Spinal cord (tissue), 10 donors: Measurements from ENCODE around the gene RYR1. TPM values are rescaled to one million over a fixed set of nuclear protein-coding genes. Genes with fewer than 3 reads are reported as not detected.
"Not testable (repeated sequence)": the region's sequence is repeated elsewhere in the genome, so short reads cannot be mapped to it uniquely, and the experiment has no call there.

Experiments used
- DNase-seq, 6 donors: peaks; one replicate each; pipeline versions ENCODE4 v3.0.0 to v3.0.0-alpha.2; 2013 to 2015; ENCODE audit warnings: low spot score in 6 of 6, low read depth in 4 of 6
- H3K27ac ChIP-seq: one replicate; pipeline ENCODE4 v1.5.1; 2013; ENCODE audit warnings: low read depth, low read length, control low read depth
- H3K27me3 ChIP-seq: one replicate; pipeline ENCODE4 v1.6.1; 2013; ENCODE audit warnings: low read length; ENCODE audit not compliant: control insufficient read depth, insufficient read depth
- H3K36me3 ChIP-seq: one replicate; pipeline ENCODE4 v1.6.1; 2013; ENCODE audit warnings: low read length; ENCODE audit not compliant: control insufficient read depth, insufficient read depth
- H3K4me1 ChIP-seq: one replicate; pipeline ENCODE4 v1.6.1; 2013; ENCODE audit warnings: low read length; ENCODE audit not compliant: control insufficient read depth, insufficient read depth
- H3K4me3 ChIP-seq: one replicate; pipeline ENCODE4 v1.5.1; 2013; ENCODE audit warnings: low read depth, low read length, control low read depth
- H3K9me3 ChIP-seq: one replicate; pipeline ENCODE4 v1.6.1; 2013; ENCODE audit warnings: low read length; ENCODE audit not compliant: control insufficient read depth, insufficient read depth
- WGBS: methylation state at CpG from one replicate; pipeline ENCODE4 v1.1.5; 2013; ENCODE audit warnings: missing lambda C conversion rate; ENCODE audit not compliant: insufficient coverage; 5-methylcytosine and 5-hydroxymethylcytosine counted together
- polyA plus RNA-seq, 2 donors: library from polyadenylated mRNA; unstranded; fragments of 120-200 nt; gene quantifications; one replicate each; pipeline ENCODE4 v1.2.1, GENCODE V29; 2013; ENCODE audit not compliant: insufficient read length in 2 of 2
- total RNA-seq, 2 donors: library from RNA; depleted of rRNA in 1 of 2; stranded (reverse); fragments of 120-200 nt in 1 of 2; fragments of >200 nt in 1 of 2; gene quantifications; one replicate each; pipeline versions ENCODE4 v1.2.3 to v1.2.4, GENCODE V29; 2013 to 2014
- donor health status: healthy.

RYR1 gene
- total and polyA plus RNA-seq, 4 donors, result 6.0 to 15.1 (median 10.5) TPM

- H3K36me3 ChIP-seq, result no peaks in the 10 kb centered on the region
Observed at GRCh38 chr19:38506375-38506722, 72.9 kb downstream of the RYR1 start.

GRCh38 chr19:38506723-38507550 lies 73.4 kb downstream of the RYR1 start:
- DNase-seq, result peak in 3 of 6 donors; percentile 48 to 95 (median 78)
- no peaks in the 10 kb centered on the region for H3K27me3 ChIP-seq
- H3K4me1 ChIP-seq, result peaks cover 8% of the 10 kb centered on the region
- H3K36me3 ChIP-seq, result no peaks in the 10 kb centered on the region
- H3K27ac ChIP-seq, result no peak overlapping the region
- no peak overlapping the region for H3K4me3 ChIP-seq
- no peaks in the 10 kb centered on the region for H3K9me3 ChIP-seq
- WGBS, result 47% methylated on average over 33 of the region's 35 CpGs

More at GRCh38 chr19:38506375-38506722, 72.9 kb downstream of the RYR1 start:
- no peaks in the 10 kb centered on the region for H3K9me3 ChIP-seq
- H3K27me3 ChIP-seq, result no peaks in the 10 kb centered on the region
- H3K27ac ChIP-seq, result no peak overlapping the region
- DNase-seq, result no peak
- H3K4me1 ChIP-seq, result peaks cover 8% of the 10 kb centered on the region
- 86% methylated on average over 11 of the region's 11 CpGs for WGBS
- H3K4me3 ChIP-seq, result no peak overlapping the region

- H3K36me3 ChIP-seq, result no peaks in the 10 kb centered on the region
- no peak overlapping the region for H3K4me3 ChIP-seq
- no peak for DNase-seq
- WGBS, result 77% methylated on average over 10 of the region's 12 CpGs
- H3K4me1 ChIP-seq, result peaks cover 8% of the 10 kb centered on the region
- no peaks in the 10 kb centered on the region for H3K27me3 ChIP-seq
- no peak overlapping the region for H3K27ac ChIP-seq
- H3K9me3 ChIP-seq, result no peaks in the 10 kb centered on the region
Observed at GRCh38 chr19:38507551-38508127, 74.1 kb downstream of the RYR1 start.

GRCh38 chr19:38508507-38508906 lies 75.0 kb downstream of the RYR1 start:
- DNase-seq, result no peak
- H3K27me3 ChIP-seq, result no peaks in the 10 kb centered on the region
- H3K36me3 ChIP-seq, result no peaks in the 10 kb centered on the region
- no peak overlapping the region for H3K27ac ChIP-seq
- WGBS, result 92% methylated on average over 6 of the region's 6 CpGs
- H3K9me3 ChIP-seq, result no peaks in the 10 kb centered on the region
- no peak overlapping the region for H3K4me3 ChIP-seq
- peaks cover 8% of the 10 kb centered on the region for H3K4me1 ChIP-seq

- H3K4me3 ChIP-seq, result no peak overlapping the region
- H3K36me3 ChIP-seq, result no peaks in the 10 kb centered on the region
- H3K9me3 ChIP-seq, result no peaks in the 10 kb centered on the region
- DNase-seq, result no peak
- H3K27ac ChIP-seq, result no peak overlapping the region
- H3K27me3 ChIP-seq, result no peaks in the 10 kb centered on the region
- WGBS, result 92% methylated on average over 2 of the region's 2 CpGs
- H3K4me1 ChIP-seq, result peaks cover 8% of the 10 kb centered on the region
Observed at GRCh38 chr19:38509027-38509426, 75.5 kb downstream of the RYR1 start.

GRCh38 chr19:38511074-38511708 lies 77.7 kb downstream of the RYR1 start:
- DNase-seq, result no peak
- peaks cover 23% of the 10 kb centered on the region for H3K4me1 ChIP-seq
- 83% methylated on average over 8 of the region's 10 CpGs for WGBS
- H3K27me3 ChIP-seq, result no peaks in the 10 kb centered on the region
- H3K4me3 ChIP-seq, result no peak overlapping the region
- H3K36me3 ChIP-seq, result no peaks in the 10 kb centered on the region
- no peak overlapping the region for H3K27ac ChIP-seq
- no peaks in the 10 kb centered on the region for H3K9me3 ChIP-seq

- Histone ChIP-seq H3K4me1 (peaks cover 17% of the 10 kb centered on the region), H3K27me3 (no peaks in the 10 kb centered on the region), H3K4me3 (no peak overlapping the region), H3K27ac (no peak overlapping the region), H3K9me3 (no peaks in the 10 kb centered on the region), H3K36me3 (no peaks in the 10 kb centered on the region)
- 91% methylated on average over 19 of the region's 19 CpGs for WGBS
- DNase-seq, result no peak
Observed at GRCh38 chr19:38512277-38512676, 78.8 kb downstream of the RYR1 start.

GRCh38 chr19:38513156-38513555 lies 79.7 kb downstream of the RYR1 start:
- DNase-seq, H3K27ac ChIP-seq, H3K4me3 ChIP-seq, H3K27me3 ChIP-seq, H3K9me3 ChIP-seq, H3K36me3 ChIP-seq: not testable (repeated sequence)
- peaks cover 17% of the 10 kb centered on the region for H3K4me1 ChIP-seq
- 96% methylated on average over 5 of the region's 6 CpGs for WGBS

GRCh38 chr19:38513762-38514167 lies 80.3 kb downstream of the RYR1 start:
- no peaks in the 10 kb centered on the region for H3K36me3 ChIP-seq
- 89% methylated on average over 3 of the region's 3 CpGs for WGBS
- H3K4me3 ChIP-seq, result no peak overlapping the region
- DNase-seq, result no peak
- H3K27ac ChIP-seq, result no peak overlapping the region
- no peaks in the 10 kb centered on the region for H3K9me3 ChIP-seq
- no peaks in the 10 kb centered on the region for H3K27me3 ChIP-seq
- H3K4me1 ChIP-seq, result peaks cover 17% of the 10 kb centered on the region
